ENCODE data around the gene CNN1. TPM values are rescaled to one million over a fixed set of nuclear protein-coding genes. Genes with fewer than 3 reads are reported as not detected.

CNN1 gene
- total RNA-seq (2014; rRNA removed; shearing (Covaris generic)): 17.0 and 20.9 TPM in 2 replicates
- 13.3 and 22.7 TPM in 2 replicates for polyA plus RNA-seq (2016; fragmentation: Nextera tagmentation; extraction: Ambion mirVana)
- long read RNA-seq, partial matches to known transcripts: 0 of 4 reads
- long read RNA-seq, other reads (novel, unspliced or antisense): 0 of 4 reads

DNA sequence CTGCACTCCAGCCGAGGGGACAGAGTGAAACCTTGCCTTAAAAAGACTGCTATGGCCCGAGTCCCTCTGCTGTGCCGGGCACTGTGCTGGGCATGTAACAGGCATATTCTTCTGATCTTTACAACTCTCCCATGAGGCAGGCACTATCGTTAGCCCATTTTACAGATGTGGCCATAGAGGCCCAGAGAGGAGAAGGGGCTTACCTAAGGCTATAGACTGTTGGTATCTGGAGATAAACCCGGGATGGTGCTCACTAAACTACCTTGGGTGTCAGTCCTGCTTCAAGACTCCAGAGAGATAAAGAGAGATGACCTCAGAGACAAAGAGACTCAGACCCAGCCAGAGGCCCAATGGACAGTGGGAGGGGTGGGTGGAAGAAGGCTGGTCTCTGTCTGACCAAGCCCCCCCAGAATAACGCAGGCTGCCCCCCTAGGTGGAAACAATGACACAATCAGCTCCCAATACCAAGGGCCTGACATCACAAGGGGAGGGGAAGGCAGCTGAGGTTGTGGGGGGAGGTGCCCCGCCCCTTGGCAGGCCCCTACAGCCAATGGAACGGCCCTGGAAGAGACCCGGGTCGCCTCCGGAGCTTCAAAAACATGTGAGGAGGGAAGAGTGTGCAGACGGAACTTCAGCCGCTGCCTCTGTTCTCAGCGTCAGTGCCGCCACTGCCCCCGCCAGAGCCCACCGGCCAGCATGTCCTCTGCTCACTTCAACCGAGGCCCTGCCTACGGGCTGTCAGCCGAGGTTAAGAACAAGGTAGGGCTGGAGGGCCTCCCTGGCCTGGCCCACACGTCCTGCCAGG lies at the start of gene CNN1:
Gene CNN1, plus strand, starts transcription at position 620 of the 805 bp plus-strand sequence. Its CDS starts 77 bp downstream, at position 697.
- peaks cover 18% of the 10 kb centered on the region for H3K4me1 ChIP-seq (ENCODE audit: insufficient read depth)
- ATAC-seq (peak; percentile 59), DNase-seq (ENCODE audit: low spot score) (peak; percentile 86)
- H3K79me2 ChIP-seq (replicated peaks; ENCODE audit: insufficient read depth): no peaks in the 10 kb centered on the region
- peak within 1 kb of the TSS; percentile 63 for H3K4me3 ChIP-seq
- no peaks in the 10 kb centered on the region for H3K36me3 ChIP-seq (ENCODE audit: insufficient read depth)
- peak within 1 kb of the TSS; percentile 90 for H3K4me2 ChIP-seq
- TF ChIP-seq ZNF114 (CRISPR knock-in tag; IDR thresholded peaks at IDR 0.05): no peak
- TF ChIP-seq EZH2 (IDR thresholded peaks at IDR 0.05; ENCODE audit: low read depth, unreplicated experiment): no peak
- peak; percentile 68 for TF ChIP-seq CREB1 (CRISPR knock-in tag; IDR thresholded peaks at IDR 0.05; ENCODE audit: low read depth)
- no peak; the same call in 1 of the 2 replicates for TF ChIP-seq POLR2AphosphoS5 (IDR thresholded peaks at IDR 0.05; ENCODE audit: low read depth)
- TF ChIP-seq NANOG (IDR thresholded peaks at IDR 0.05; ENCODE audit: borderline replicate concordance): no peak
- no peaks in the 10 kb centered on the region for H3K9me2 ChIP-seq (ENCODE audit: insufficient read depth)
- peaks cover 5% of the 10 kb centered on the region; the same call in 1 of the 2 replicates for H3K27me3 ChIP-seq (ENCODE audit: insufficient read depth)
- peak within 1 kb of the TSS; percentile 2; the same call in 1 of the 2 replicates for H2AFZ ChIP-seq
- peaks cover 23% of the 10 kb centered on the region for H3K27me3 Mint-ChIP-seq (ENCODE audit: insufficient read depth, low read depth, poor library complexity)
- H3K4me3 Mint-ChIP-seq: peak within 1 kb of the TSS; percentile 58
- peaks cover 9% of the 10 kb centered on the region; the same call in 1 of the 2 replicates for H3F3A ChIP-seq (replicated peaks; ENCODE audit: low read depth)
- no peaks in the 10 kb centered on the region for H3K9me3 Mint-ChIP-seq
- peak within 1 kb of the TSS; percentile 76 for H3K27ac Mint-ChIP-seq
- peak within 1 kb of the TSS; percentile 85; the same call in 1 of the 2 replicates for H3K27ac ChIP-seq (ENCODE audit: low read depth)
- no peaks in the 10 kb centered on the region for H3K36me3 Mint-ChIP-seq (ENCODE audit: low read depth)
- no peaks in the 10 kb centered on the region for H4K20me1 ChIP-seq (replicated peaks; ENCODE audit: insufficient read depth)
- peaks cover 23% of the 10 kb centered on the region for H3K4me1 Mint-ChIP-seq

- Histone ChIP-seq H3K9me2 (ENCODE audit: insufficient read depth) (no peaks in the 10 kb centered on the region), H3K79me2 (replicated peaks; ENCODE audit: insufficient read depth) (no peaks in the 10 kb centered on the region), H3K27ac (ENCODE audit: low read depth) (no peak overlapping the region), H3K4me2 (no peak overlapping the region), H3K4me3 (no peak overlapping the region), H2AFZ (no peak overlapping the region), H3K36me3 (ENCODE audit: insufficient read depth) (no peaks in the 10 kb centered on the region), H3F3A (replicated peaks; ENCODE audit: low read depth) (no peaks in the 10 kb centered on the region), H3K27me3 (ENCODE audit: insufficient read depth) (no peaks in the 10 kb centered on the region), H4K20me1 (replicated peaks; ENCODE audit: insufficient read depth) (no peaks in the 10 kb centered on the region), H3K4me1 (ENCODE audit: insufficient read depth) (no peaks in the 10 kb centered on the region)
- peaks cover 12% of the 10 kb centered on the region for H3K27me3 Mint-ChIP-seq (ENCODE audit: insufficient read depth, low read depth, poor library complexity)
- ATAC-seq (no peak), DNase-seq (ENCODE audit: low spot score) (no peak)
- no peak overlapping the region for H3K4me3 Mint-ChIP-seq
- H3K36me3 Mint-ChIP-seq (ENCODE audit: low read depth): peaks cover 8% of the 10 kb centered on the region; the same call in 2 of the 3 replicates
- no peak overlapping the region for H3K27ac Mint-ChIP-seq
- H3K4me1 Mint-ChIP-seq: no peaks in the 10 kb centered on the region
- no peaks in the 10 kb centered on the region; the same call in 2 of the 3 replicates for H3K9me3 Mint-ChIP-seq
- TF ChIP-seq ZNF114 (CRISPR knock-in tag; IDR thresholded peaks at IDR 0.05) (no peak), POLR2AphosphoS5 (IDR thresholded peaks at IDR 0.05; ENCODE audit: low read depth) (no peak), EZH2phosphoT487 (IDR thresholded peaks at IDR 0.05; ENCODE audit: unreplicated experiment) (no peak), EZH2 (IDR thresholded peaks at IDR 0.05; ENCODE audit: low read depth, unreplicated experiment) (no peak), ZNF331 (CRISPR knock-in tag; IDR thresholded peaks at IDR 0.05; ENCODE audit: low read depth) (no peak)
- TF ChIP-seq, protein P1, sequence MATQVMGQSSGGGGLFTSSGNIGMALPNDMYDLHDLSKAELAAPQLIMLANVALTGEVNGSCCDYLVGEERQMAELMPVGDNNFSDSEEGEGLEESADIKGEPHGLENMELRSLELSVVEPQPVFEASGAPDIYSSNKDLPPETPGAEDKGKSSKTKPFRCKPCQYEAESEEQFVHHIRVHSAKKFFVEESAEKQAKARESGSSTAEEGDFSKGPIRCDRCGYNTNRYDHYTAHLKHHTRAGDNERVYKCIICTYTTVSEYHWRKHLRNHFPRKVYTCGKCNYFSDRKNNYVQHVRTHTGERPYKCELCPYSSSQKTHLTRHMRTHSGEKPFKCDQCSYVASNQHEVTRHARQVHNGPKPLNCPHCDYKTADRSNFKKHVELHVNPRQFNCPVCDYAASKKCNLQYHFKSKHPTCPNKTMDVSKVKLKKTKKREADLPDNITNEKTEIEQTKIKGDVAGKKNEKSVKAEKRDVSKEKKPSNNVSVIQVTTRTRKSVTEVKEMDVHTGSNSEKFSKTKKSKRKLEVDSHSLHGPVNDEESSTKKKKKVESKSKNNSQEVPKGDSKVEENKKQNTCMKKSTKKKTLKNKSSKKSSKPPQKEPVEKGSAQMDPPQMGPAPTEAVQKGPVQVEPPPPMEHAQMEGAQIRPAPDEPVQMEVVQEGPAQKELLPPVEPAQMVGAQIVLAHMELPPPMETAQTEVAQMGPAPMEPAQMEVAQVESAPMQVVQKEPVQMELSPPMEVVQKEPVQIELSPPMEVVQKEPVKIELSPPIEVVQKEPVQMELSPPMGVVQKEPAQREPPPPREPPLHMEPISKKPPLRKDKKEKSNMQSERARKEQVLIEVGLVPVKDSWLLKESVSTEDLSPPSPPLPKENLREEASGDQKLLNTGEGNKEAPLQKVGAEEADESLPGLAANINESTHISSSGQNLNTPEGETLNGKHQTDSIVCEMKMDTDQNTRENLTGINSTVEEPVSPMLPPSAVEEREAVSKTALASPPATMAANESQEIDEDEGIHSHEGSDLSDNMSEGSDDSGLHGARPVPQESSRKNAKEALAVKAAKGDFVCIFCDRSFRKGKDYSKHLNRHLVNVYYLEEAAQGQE (IDR thresholded peaks at IDR 0.05; ENCODE audit: unreplicated experiment): no peak
- TF ChIP-seq, protein P2, sequence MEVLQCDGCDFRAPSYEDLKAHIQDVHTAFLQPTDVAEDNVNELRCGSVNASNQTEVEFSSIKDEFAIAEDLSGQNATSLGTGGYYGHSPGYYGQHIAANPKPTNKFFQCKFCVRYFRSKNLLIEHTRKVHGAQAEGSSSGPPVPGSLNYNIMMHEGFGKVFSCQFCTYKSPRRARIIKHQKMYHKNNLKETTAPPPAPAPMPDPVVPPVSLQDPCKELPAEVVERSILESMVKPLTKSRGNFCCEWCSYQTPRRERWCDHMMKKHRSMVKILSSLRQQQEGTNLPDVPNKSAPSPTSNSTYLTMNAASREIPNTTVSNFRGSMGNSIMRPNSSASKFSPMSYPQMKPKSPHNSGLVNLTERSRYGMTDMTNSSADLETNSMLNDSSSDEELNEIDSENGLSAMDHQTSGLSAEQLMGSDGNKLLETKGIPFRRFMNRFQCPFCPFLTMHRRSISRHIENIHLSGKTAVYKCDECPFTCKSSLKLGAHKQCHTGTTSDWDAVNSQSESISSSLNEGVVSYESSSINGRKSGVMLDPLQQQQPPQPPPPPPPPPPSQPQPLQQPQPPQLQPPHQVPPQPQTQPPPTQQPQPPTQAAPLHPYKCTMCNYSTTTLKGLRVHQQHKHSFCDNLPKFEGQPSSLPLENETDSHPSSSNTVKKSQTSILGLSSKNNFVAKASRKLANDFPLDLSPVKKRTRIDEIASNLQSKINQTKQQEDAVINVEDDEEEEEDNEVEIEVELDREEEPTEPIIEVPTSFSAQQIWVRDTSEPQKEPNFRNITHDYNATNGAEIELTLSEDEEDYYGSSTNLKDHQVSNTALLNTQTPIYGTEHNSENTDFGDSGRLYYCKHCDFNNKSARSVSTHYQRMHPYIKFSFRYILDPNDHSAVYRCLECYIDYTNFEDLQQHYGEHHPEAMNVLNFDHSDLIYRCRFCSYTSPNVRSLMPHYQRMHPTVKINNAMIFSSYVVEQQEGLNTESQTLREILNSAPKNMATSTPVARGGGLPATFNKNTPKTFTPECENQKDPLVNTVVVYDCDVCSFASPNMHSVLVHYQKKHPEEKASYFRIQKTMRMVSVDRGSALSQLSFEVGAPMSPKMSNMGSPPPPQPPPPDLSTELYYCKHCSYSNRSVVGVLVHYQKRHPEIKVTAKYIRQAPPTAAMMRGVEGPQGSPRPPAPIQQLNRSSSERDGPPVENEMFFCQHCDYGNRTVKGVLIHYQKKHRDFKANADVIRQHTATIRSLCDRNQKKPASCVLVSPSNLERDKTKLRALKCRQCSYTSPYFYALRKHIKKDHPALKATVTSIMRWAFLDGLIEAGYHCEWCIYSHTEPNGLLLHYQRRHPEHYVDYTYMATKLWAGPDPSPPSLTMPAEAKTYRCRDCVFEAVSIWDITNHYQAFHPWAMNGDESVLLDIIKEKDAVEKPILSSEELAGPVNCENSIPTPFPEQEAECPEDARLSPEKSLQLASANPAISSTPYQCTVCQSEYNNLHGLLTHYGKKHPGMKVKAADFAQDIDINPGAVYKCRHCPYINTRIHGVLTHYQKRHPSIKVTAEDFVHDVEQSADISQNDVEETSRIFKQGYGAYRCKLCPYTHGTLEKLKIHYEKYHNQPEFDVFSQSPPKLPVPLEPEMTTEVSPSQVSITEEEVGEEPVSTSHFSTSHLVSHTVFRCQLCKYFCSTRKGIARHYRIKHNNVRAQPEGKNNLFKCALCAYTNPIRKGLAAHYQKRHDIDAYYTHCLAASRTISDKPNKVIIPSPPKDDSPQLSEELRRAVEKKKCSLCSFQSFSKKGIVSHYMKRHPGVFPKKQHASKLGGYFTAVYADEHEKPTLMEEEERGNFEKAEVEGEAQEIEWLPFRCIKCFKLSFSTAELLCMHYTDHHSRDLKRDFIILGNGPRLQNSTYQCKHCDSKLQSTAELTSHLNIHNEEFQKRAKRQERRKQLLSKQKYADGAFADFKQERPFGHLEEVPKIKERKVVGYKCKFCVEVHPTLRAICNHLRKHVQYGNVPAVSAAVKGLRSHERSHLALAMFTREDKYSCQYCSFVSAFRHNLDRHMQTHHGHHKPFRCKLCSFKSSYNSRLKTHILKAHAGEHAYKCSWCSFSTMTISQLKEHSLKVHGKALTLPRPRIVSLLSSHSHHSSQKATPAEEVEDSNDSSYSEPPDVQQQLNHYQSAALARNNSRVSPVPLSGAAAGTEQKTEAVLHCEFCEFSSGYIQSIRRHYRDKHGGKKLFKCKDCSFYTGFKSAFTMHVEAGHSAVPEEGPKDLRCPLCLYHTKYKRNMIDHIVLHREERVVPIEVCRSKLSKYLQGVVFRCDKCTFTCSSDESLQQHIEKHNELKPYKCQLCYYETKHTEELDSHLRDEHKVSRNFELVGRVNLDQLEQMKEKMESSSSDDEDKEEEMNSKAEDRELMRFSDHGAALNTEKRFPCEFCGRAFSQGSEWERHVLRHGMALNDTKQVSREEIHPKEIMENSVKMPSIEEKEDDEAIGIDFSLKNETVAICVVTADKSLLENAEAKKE (CRISPR knock-in tag; IDR thresholded peaks at IDR 0.05): no peak
Observed at GRCh38 chr19:11489378-11489777, 49.3 kb upstream of the CNN1 start.

All from GM23338 (cell line).